ENCODE results near the gene MKRN1.

- TF ChIP-seq CTCF (IDR thresholded peaks at IDR 0.05) (no peak), POLR2A (IDR thresholded peaks at IDR 0.05) (no peak)
Measured at GRCh38 chr7:140495514-140496097, 16.3 kb upstream of the MKRN1 start.

Data from suprapubic skin (tissue), 3 donors.